Kidney epithelial cell (primary cell): ENCODE results near the gene CCDC87. TPM values are rescaled to one million over a fixed set of nuclear protein-coding genes. Genes with fewer than 3 reads are reported as not detected.

ENCODE experiments used
- DNase-seq: peaks from one replicate; pipeline ENCODE4 v3.0.0-alpha.2; 2010; ENCODE audit warnings: low read depth
- H3K27me3 ChIP-seq: 2 replicates; pipeline ENCODE4 v1.6.0; 2011; ENCODE audit warnings: low read length; ENCODE audit not compliant: control insufficient read depth, insufficient read depth
- H3K36me3 ChIP-seq: 2 replicates; pipeline ENCODE4 v1.5.1; 2011; ENCODE audit warnings: low read length; ENCODE audit not compliant: control insufficient read depth, insufficient read depth
- H3K4me3 ChIP-seq: 2 replicates; pipeline ENCODE4 v1.5.1; 2011; ENCODE audit warnings: low read depth, mild to moderate bottlenecking, control low read depth, low read length
- total RNA-seq: library from RNA; depleted of rRNA; stranded (reverse); fragments of >200 nt; gene quantifications from 2 replicates; pipeline ENCODE4 v1.2.3, GENCODE V29; 2015
- TF ChIP-seq, protein P1 (sequence below): IDR thresholded peaks from 2 replicates; pipeline ENCODE4 v1.5.1; 2011; ENCODE audit warnings: mild to moderate bottlenecking, moderate library complexity, low read length, control low read depth, inconsistent platforms; ENCODE audit not compliant: insufficient read depth, poor library complexity, severe bottlenecking

CCDC87 gene
- total RNA-seq, 1 donor from 2014 or later: 0.58 TPM

DNA sequence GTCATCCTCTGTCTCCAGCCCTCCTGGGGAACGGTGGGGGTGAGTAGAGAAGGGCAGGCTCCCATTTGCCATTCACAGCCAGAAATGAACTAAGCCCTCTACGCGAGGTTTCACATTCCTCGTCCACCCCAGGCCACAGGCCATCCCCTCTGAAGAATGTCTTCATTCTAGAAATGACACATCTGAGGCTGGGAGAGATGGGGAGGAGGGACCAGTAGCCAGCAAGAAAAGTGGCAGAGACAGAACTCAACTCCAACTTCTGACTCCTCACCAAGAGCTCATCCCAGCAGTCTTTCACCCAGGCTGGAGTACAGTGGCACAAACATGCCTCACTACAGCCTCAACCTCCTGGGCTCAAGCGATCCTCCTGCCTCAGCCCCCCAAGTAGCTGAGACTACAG is 27.9 kb downstream of the CCDC87 start:
- TF ChIP-seq, protein P1, sequence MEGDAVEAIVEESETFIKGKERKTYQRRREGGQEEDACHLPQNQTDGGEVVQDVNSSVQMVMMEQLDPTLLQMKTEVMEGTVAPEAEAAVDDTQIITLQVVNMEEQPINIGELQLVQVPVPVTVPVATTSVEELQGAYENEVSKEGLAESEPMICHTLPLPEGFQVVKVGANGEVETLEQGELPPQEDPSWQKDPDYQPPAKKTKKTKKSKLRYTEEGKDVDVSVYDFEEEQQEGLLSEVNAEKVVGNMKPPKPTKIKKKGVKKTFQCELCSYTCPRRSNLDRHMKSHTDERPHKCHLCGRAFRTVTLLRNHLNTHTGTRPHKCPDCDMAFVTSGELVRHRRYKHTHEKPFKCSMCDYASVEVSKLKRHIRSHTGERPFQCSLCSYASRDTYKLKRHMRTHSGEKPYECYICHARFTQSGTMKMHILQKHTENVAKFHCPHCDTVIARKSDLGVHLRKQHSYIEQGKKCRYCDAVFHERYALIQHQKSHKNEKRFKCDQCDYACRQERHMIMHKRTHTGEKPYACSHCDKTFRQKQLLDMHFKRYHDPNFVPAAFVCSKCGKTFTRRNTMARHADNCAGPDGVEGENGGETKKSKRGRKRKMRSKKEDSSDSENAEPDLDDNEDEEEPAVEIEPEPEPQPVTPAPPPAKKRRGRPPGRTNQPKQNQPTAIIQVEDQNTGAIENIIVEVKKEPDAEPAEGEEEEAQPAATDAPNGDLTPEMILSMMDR: no peak
- peaks cover 13% of the 10 kb centered on the region for H3K27me3 ChIP-seq
- DNase-seq: no peak
- H3K36me3 ChIP-seq: no peaks in the 10 kb centered on the region
- H3K4me3 ChIP-seq: no peak overlapping the region

- TF ChIP-seq, protein P1: no peak
- DNase-seq: no peak
- Histone ChIP-seq H3K4me3 (no peak overlapping the region), H3K36me3 (no peaks in the 10 kb centered on the region), H3K27me3 (peaks cover 16% of the 10 kb centered on the region)
Observed at GRCh38 chr11:66564538-66564937, 28.3 kb downstream of the CCDC87 start.

GRCh38 chr11:66563832-66564231 is 29.0 kb downstream of the CCDC87 start:
- TF ChIP-seq, protein P1: no peak
- no peak overlapping the region for H3K4me3 ChIP-seq
- no peak for DNase-seq
- H3K27me3 ChIP-seq: peaks cover 22% of the 10 kb centered on the region
- H3K36me3 ChIP-seq: no peaks in the 10 kb centered on the region

GRCh38 chr11:66562907-66563583 is 29.8 kb downstream of the CCDC87 start:
- Histone ChIP-seq H3K4me3 (no peak overlapping the region), H3K36me3 (no peaks in the 10 kb centered on the region), H3K27me3 (peaks cover 28% of the 10 kb centered on the region)
- DNase-seq: no peak
- TF ChIP-seq, protein P1: no peak

- TF ChIP-seq, protein P1: no peak
- Histone ChIP-seq H3K4me3 (no peak overlapping the region), H3K36me3 (no peaks in the 10 kb centered on the region), H3K27me3 (peaks cover 29% of the 10 kb centered on the region)
- DNase-seq: no peak
Observed at GRCh38 chr11:66562275-66562674, 30.6 kb downstream of the CCDC87 start.

GRCh38 chr11:66561975-66562248 is 31.0 kb downstream of the CCDC87 start:
- Histone ChIP-seq H3K4me3 (no peak overlapping the region), H3K36me3 (no peaks in the 10 kb centered on the region), H3K27me3 (peaks cover 33% of the 10 kb centered on the region)
- TF ChIP-seq, protein P1: no peak
- no peak for DNase-seq
